Panc1 (cell line): ENCODE results near the gene DYDC1. TPM values are rescaled to one million over a fixed set of nuclear protein-coding genes. Genes with fewer than 3 reads are reported as not detected.
A peak's percentile ranks its signal among the peaks of the same experiment; 100 is the strongest.

Source experiments
- ATAC-seq: fragments of 200-7000 bp; cut with Tn5 transposase; 2 replicates; pipeline ENCODE4 v1.9.1; 2020; ENCODE audit warnings: mild to moderate bottlenecking, moderate library complexity
- BruUV-seq: library from RNA; stranded (reverse); fragments of 400-500 nt; replicated peaks from 2 replicates; lab custom pipeline; 2021; lab: Mats Ljungman, UMichigan
- CTCF ChIA-PET: fragments of 300-600 bp; sonication (Branson Sonifier 250); formaldehyde crosslinking; loops from one replicate; lab custom pipeline; 2022; ENCODE audit warnings: antibody characterized with exemption; lab: Charles Lee
- POLR2A ChIA-PET: fragments of 300-600 bp; sonication (Branson Sonifier 250); formaldehyde crosslinking; loops from one replicate; lab custom pipeline; 2022; ENCODE audit warnings: antibody characterized with exemption; lab: Charles Lee
- DNase-seq: peaks from one replicate; pipeline ENCODE4 v3.0.0-alpha.2; 2010; ENCODE audit warnings: low read depth, low spot score
- H3K27ac ChIP-seq: 2 replicates; pipeline ENCODE4 v1.5.1; 2011; ENCODE audit warnings: mild to moderate bottlenecking, low read length, inconsistent platforms
- H3K27me3 ChIP-seq: fragments of 200-500 bp; sonication (Bioruptor generic); 2 replicates; pipeline ENCODE4 v1.6.0; 2014; ENCODE audit warnings: low read length, inconsistent platforms; ENCODE audit not compliant: control insufficient read depth, insufficient read depth
- H3K36me3 ChIP-seq: fragments of 200-500 bp; sonication (Bioruptor generic); 2 replicates; pipeline ENCODE4 v1.5.1; 2014; ENCODE audit warnings: inconsistent platforms, mild to moderate bottlenecking, low read length, moderate library complexity; ENCODE audit not compliant: control insufficient read depth, insufficient read depth
- H3K4me1 ChIP-seq: 2 replicates; pipeline ENCODE4 v1.5.1; 2011; ENCODE audit warnings: inconsistent platforms, mild to moderate bottlenecking, low read length, moderate library complexity; ENCODE audit not compliant: control insufficient read depth, insufficient read depth
- H3K4me3 ChIP-seq, 2 experiments: 2 replicates each; pipeline ENCODE4 v1.5.1; 2011 to 2012; ENCODE audit warnings: low read depth in 2 of 2, low read length in 2 of 2, mild to moderate bottlenecking in 2 of 2, inconsistent platforms in 1 of 2, moderate library complexity in 1 of 2
- H3K9me3 ChIP-seq: fragments of 200-500 bp; sonication (Bioruptor generic); 2 replicates; pipeline ENCODE4 v1.5.1; 2014; ENCODE audit warnings: low read depth, mild to moderate bottlenecking, inconsistent platforms, low read length, moderate library complexity; ENCODE audit not compliant: control insufficient read depth, insufficient read depth
- POLR2AphosphoS5 ChIP-seq: IDR thresholded peaks from 2 replicates; pipeline ENCODE4 v1.6.1; 2012; ENCODE audit warnings: mild to moderate bottlenecking, low read depth, low read length, moderate library complexity
- SIN3A ChIP-seq: IDR thresholded peaks from 2 replicates; pipeline ENCODE4 v1.6.1; 2012; ENCODE audit warnings: low read depth, mild to moderate bottlenecking, low read length, moderate library complexity, borderline replicate concordance; ENCODE audit not compliant: insufficient read depth
- TCF7L2 ChIP-seq: IDR thresholded peaks from 2 replicates; pipeline ENCODE4 v1.6.1; 2011; ENCODE audit warnings: mild to moderate bottlenecking, low read depth, low read length, inconsistent platforms
- in situ Hi-C: cut with HindIII; loops from 2 replicates; pipeline ENCODE4 v1.10.0; 2016; ENCODE audit warnings: low sequenced_read_pairs, low pct_unique_long_range_greater_than_20kb
- intact Hi-C: fragments of 100-400 bp; cut with micrococcal nuclease; formaldehyde crosslinking; loops from one replicate; pipeline ENCODE4 v1.10.0; 2022; ENCODE audit not compliant: unreplicated experiment
- total RNA-seq: library from RNA; stranded (reverse); gene quantifications from one replicate; pipeline ENCODE4 v1.2.1, GENCODE V29; 2021; ENCODE audit not compliant: unreplicated experiment
- TF ChIP-seq, protein P1 (sequence below), 2 experiments: IDR thresholded peaks; 2 replicates each; pipeline ENCODE4 v1.6.1; 2011 to 2012; ENCODE audit warnings: low read depth in 2 of 2, control low read depth in 1 of 2, low read length in 1 of 2, mild to moderate bottlenecking in 1 of 2, moderate library complexity in 1 of 2; ENCODE audit not compliant: insufficient read depth in 1 of 2
- TF ChIP-seq, protein P2 (sequence below): fragments of 450-650 bp; IDR thresholded peaks from 2 replicates; pipeline ENCODE4 v1.5.1; 2017; ENCODE audit warnings: mild to moderate bottlenecking

Gene DYDC1
- total RNA-seq, 1 experiment from 2014 or later, result not detected

DNA sequence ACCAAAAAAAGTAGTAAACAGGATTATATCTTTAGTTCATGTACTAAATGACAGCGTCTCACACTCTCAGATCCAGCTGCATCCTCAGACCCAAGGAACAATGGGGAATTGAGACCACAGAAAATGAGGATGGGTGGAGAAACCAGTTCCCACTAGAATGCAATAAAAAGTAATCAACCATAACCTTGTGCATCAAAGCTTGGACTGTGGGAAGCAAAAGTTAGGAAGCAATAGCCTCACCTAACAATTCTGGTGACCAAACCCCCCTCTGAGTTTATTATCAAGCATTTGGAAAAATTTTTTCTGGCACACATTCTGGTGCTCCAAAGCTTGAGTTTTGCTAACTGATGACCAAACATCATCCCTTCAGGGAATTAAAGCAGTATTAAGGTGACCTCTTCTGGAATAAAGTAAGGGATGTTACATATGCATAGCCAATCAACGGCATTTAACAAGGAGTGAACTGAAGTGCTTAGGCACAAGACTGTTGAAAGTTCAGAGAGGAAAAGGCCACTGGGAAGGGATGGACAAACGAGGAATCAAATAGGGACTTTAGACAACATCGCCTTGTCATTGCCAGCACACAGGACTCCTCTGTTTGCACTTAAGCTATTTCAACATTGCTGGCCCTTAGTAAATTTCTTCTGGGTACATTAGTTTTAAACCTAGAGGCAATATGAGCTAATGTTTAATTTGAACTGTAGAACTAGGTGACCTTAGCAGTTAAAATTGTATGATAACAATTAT is 65.9 kb downstream of the DYDC1 start:
- Histone ChIP-seq H3K4me1 (0 out of 2 replicates have a peak, but pooled peaks cover 2% of the 10 kb centered on the region), H3K9me3 (no peaks in the 10 kb centered on the region), H3K27me3 (peaks cover 17% of the 10 kb centered on the region; the same call in 1 of the 2 replicates), H3K27ac (no peak overlapping the region), H3K36me3 (no peaks in the 10 kb centered on the region), H3K4me3 (no peak overlapping the region)
- ChIA-PET POLR2A (no interaction called here), CTCF (interaction anchor here (0.6 kb wide), 1 partner anchor 232 kb away, joined by 3 read pairs; no protein-coding TSS in a partner anchor)
- intact Hi-C loops (no loop called here), in situ Hi-C loops (no loop called here)
- BruUV-seq, result no TSS peak
- ATAC-seq (no peak), DNase-seq (no peak)
- TF ChIP-seq, protein P1, sequence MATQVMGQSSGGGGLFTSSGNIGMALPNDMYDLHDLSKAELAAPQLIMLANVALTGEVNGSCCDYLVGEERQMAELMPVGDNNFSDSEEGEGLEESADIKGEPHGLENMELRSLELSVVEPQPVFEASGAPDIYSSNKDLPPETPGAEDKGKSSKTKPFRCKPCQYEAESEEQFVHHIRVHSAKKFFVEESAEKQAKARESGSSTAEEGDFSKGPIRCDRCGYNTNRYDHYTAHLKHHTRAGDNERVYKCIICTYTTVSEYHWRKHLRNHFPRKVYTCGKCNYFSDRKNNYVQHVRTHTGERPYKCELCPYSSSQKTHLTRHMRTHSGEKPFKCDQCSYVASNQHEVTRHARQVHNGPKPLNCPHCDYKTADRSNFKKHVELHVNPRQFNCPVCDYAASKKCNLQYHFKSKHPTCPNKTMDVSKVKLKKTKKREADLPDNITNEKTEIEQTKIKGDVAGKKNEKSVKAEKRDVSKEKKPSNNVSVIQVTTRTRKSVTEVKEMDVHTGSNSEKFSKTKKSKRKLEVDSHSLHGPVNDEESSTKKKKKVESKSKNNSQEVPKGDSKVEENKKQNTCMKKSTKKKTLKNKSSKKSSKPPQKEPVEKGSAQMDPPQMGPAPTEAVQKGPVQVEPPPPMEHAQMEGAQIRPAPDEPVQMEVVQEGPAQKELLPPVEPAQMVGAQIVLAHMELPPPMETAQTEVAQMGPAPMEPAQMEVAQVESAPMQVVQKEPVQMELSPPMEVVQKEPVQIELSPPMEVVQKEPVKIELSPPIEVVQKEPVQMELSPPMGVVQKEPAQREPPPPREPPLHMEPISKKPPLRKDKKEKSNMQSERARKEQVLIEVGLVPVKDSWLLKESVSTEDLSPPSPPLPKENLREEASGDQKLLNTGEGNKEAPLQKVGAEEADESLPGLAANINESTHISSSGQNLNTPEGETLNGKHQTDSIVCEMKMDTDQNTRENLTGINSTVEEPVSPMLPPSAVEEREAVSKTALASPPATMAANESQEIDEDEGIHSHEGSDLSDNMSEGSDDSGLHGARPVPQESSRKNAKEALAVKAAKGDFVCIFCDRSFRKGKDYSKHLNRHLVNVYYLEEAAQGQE (IDR thresholded peaks at IDR 0.05; ENCODE audit: insufficient read depth in 1 of 2, low read depth in 2 of 2, low read length in 1 of 2), result no peak
- TF ChIP-seq, protein P2, sequence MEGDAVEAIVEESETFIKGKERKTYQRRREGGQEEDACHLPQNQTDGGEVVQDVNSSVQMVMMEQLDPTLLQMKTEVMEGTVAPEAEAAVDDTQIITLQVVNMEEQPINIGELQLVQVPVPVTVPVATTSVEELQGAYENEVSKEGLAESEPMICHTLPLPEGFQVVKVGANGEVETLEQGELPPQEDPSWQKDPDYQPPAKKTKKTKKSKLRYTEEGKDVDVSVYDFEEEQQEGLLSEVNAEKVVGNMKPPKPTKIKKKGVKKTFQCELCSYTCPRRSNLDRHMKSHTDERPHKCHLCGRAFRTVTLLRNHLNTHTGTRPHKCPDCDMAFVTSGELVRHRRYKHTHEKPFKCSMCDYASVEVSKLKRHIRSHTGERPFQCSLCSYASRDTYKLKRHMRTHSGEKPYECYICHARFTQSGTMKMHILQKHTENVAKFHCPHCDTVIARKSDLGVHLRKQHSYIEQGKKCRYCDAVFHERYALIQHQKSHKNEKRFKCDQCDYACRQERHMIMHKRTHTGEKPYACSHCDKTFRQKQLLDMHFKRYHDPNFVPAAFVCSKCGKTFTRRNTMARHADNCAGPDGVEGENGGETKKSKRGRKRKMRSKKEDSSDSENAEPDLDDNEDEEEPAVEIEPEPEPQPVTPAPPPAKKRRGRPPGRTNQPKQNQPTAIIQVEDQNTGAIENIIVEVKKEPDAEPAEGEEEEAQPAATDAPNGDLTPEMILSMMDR, result no peak
- no peak for TF ChIP-seq POLR2AphosphoS5
- no peak for TF ChIP-seq TCF7L2
- TF ChIP-seq SIN3A, result no peak

DNA sequence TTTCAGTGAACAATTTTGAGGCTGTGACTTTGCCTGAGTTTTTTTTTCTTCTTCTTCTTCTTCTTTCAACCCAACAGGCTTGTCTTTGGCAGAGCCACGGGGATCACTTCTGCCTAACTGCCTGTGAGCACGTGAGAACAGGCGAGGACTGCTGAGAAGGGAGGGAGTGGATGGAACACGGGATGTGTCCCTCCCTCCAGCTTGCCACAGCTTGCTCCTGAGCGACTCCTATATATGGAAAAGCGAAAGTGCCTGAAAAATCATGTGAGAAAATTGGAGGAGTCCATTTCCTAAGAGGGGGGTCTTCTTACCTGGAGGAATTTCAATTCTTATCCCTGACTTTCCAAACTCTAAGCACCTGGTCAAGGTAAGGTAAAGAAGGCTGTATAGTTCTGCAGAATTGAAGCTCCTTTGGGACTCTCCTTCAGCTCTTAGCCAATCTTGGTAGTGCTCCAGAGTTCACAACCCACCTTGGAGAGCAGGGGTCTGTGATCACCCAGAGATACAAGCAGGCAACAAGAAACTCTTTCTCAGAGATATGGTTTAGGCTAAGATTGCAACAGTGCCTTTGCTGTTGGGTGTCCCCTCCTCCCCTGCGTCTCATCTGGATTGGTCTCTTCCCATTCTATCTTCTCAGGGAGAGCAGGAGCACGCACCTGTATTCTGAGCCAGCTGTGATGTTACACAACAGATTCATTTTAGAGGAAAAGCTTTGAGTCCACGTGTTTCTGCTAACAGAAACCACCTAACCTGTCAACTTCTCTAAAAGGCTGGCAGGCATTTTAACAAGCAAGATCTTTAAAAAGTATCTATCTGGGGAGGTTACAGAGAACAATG is 66.9 kb downstream of the DYDC1 start, which contains the start of gene MAT1A:
Gene MAT1A, minus strand, starts transcription at position 208 of the 837 bp plus-strand sequence. CDS start 235 bp downstream, outside the sequence.
- ATAC-seq, result peak; percentile 68
- no peak for DNase-seq

More for the DNA sequence above, 66.9 kb downstream of the DYDC1 start, which contains the start of gene MAT1A:
- CTCF ChIA-PET, result no interaction called here
- in situ Hi-C loops (no loop called here), intact Hi-C loops (no loop called here)
- POLR2A ChIA-PET, result no interaction called here
- H3K36me3 ChIP-seq, result no peaks in the 10 kb centered on the region
- no peaks in the 10 kb centered on the region for H3K9me3 ChIP-seq
- no peak within 1 kb of the TSS for H3K27ac ChIP-seq
- H3K27me3 ChIP-seq, result peaks cover 17% of the 10 kb centered on the region; the same call in 1 of the 2 replicates
- TF ChIP-seq, protein P1 (IDR thresholded peaks at IDR 0.05; ENCODE audit: insufficient read depth in 1 of 2, low read depth in 2 of 2, low read length in 1 of 2), result no peak
- TF ChIP-seq POLR2AphosphoS5 (no peak), TCF7L2 (no peak), SIN3A (no peak)
- TF ChIP-seq, protein P2, result no peak
- H3K4me1 ChIP-seq, result 0 out of 2 replicates have a peak, but pooled peaks cover 2% of the 10 kb centered on the region
- BruUV-seq, result no TSS peak
- peak within 1 kb of the TSS in 1 of 2 experiments; percentile 21; a peak in 1 of 4 replicates for H3K4me3 ChIP-seq
